Colonic mucosa (tissue), 4 donors: ENCODE data around the gene TSFM. TPM values are rescaled to one million over a fixed set of nuclear protein-coding genes. Genes with fewer than 3 reads are reported as not detected.

Experiments used
- DNase-seq: peaks from one replicate; pipeline ENCODE4 v3.0.0-alpha.2; 2020
- H3K27ac ChIP-seq: fragments of 200-600 bp; one replicate; pipeline ENCODE4 v1.8.0; 2021
- H3K27me3 ChIP-seq: fragments of 200-600 bp; one replicate; pipeline ENCODE4 v1.8.0; 2021
- H3K36me3 ChIP-seq: fragments of 200-600 bp; one replicate; pipeline ENCODE4 v1.8.0; 2021
- H3K4me1 ChIP-seq: fragments of 200-600 bp; one replicate; pipeline ENCODE4 v1.8.0; 2021; ENCODE audit warnings: mild to moderate bottlenecking
- H3K4me3 ChIP-seq: fragments of 200-600 bp; one replicate; pipeline ENCODE4 v1.8.0; 2021
- H3K9ac ChIP-seq, 2 donors: one replicate each; pipeline ENCODE4 v1.7.0; 2013; ENCODE audit warnings: control low read depth in 2 of 2, low read depth in 2 of 2, low read length in 2 of 2
- H3K9me3 ChIP-seq: fragments of 200-600 bp; one replicate; pipeline ENCODE4 v1.8.0; 2021
- CTCF ChIP-seq: fragments of 200-600 bp; IDR thresholded peaks from one replicate; pipeline ENCODE4 v1.8.0; 2022; ENCODE audit warnings: antibody characterized with exemption, mild to moderate bottlenecking
- intact Hi-C: fragments of 100-400 bp; cut with DNase I; formaldehyde crosslinking; loops from one replicate; pipeline ENCODE4 v1.14.1; 2022
- total RNA-seq, 2 donors: library from RNA; stranded (reverse); fragmentation: NEBNext Ultra II Directional in 1 of 2; extraction: Animal tissue kit (Norgen Biotek cat#: 25700) in 1 of 2; gene quantifications; one replicate each; pipeline ENCODE4 v1.2.1, GENCODE V29; 2021
- donor health status: healthy.
- donor health status: DM: no; HTN: no; CAD: no.
- donor health status: DM: no; HTN: no; CAD: no.

Gene TSFM
- total RNA-seq, 2 donors from 2014 or later, result 35.6 to 68.9 TPM

DNA sequence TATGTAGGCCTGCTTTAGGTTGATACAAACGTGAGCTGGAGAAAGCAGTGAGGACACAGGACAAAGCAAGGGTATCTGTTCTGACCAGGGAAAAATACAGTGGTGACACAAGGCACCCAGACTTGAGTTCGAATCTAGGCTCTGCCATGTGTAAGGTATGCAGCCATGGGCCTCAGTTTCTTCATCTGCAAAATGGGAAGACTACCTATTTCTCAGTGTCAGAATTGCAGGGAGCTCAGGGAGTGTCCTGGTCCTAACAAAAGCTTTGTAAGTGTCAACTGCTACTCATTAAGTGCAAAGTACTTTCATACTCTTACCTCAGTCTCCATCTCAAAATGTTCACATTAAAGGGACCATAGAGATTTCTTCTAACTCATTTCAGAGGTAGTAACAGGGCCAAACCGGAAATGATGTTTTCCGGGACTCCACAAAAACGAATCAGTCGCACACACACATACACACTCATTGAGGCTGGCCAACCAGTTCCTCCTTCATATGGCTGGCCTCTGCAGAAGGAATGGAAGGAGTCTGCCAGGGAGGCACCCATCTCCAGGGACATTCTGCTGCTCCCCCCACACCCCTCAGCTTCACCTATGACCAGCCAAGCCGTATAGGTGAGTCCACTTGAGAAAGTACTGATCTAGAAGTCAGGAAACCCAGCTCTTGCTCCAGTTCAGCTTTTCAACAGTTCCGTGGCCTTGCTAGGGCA lies 56.2 kb downstream of the TSFM start:
- Histone ChIP-seq H3K27me3 (no peaks in the 10 kb centered on the region), H3K9ac (peak overlapping the region in 1 of 2 donors; percentile 55), H3K4me3 (no peak overlapping the region), H3K36me3 (no peaks in the 10 kb centered on the region), H3K4me1 (peaks cover 91% of the 10 kb centered on the region), H3K9me3 (no peaks in the 10 kb centered on the region), H3K27ac (peak overlapping the region; percentile 66)
- no peak for TF ChIP-seq CTCF
- intact Hi-C loops, result no loop called here
- DNase-seq, result no peak

GRCh38 chr12:57839996-57840395 lies 57.4 kb downstream of the TSFM start:
- intact Hi-C loops, result no loop called here
- Histone ChIP-seq H3K4me3 (no peak overlapping the region), H3K27ac (peak overlapping the region; percentile 33), H3K9ac (peak overlapping the region in 1 of 2 donors; percentile 51), H3K27me3 (no peaks in the 10 kb centered on the region), H3K36me3 (no peaks in the 10 kb centered on the region), H3K9me3 (no peaks in the 10 kb centered on the region), H3K4me1 (peaks cover 81% of the 10 kb centered on the region)
- no peak for DNase-seq
- TF ChIP-seq CTCF, result no peak

GRCh38 chr12:57840726-57841125 lies 58.1 kb downstream of the TSFM start:
- TF ChIP-seq CTCF, result no peak
- H3K4me1 ChIP-seq, result peaks cover 74% of the 10 kb centered on the region
- H3K9me3 ChIP-seq, result no peaks in the 10 kb centered on the region
- H3K36me3 ChIP-seq, result no peaks in the 10 kb centered on the region
- H3K27me3 ChIP-seq, result no peaks in the 10 kb centered on the region
- peak overlapping the region; percentile 6 for H3K27ac ChIP-seq
- intact Hi-C loops, result no loop called here
- DNase-seq, result peak; percentile 53
- H3K4me3 ChIP-seq, result no peak overlapping the region
- peak overlapping the region in 1 of 2 donors; percentile 51 for H3K9ac ChIP-seq

GRCh38 chr12:57841445-57841844 lies 58.9 kb downstream of the TSFM start:
- Histone ChIP-seq H3K36me3 (no peaks in the 10 kb centered on the region), H3K4me1 (peaks cover 66% of the 10 kb centered on the region), H3K4me3 (no peak overlapping the region), H3K9ac (peak overlapping the region in 1 of 2 donors; percentile 8), H3K9me3 (no peaks in the 10 kb centered on the region), H3K27ac (no peak overlapping the region), H3K27me3 (no peaks in the 10 kb centered on the region)
- no peak for DNase-seq
- no peak for TF ChIP-seq CTCF
- intact Hi-C loops, result no loop called here

- intact Hi-C loops, result no loop called here
- H3K9ac ChIP-seq, result peak overlapping the region; percentile 30 to 52
- peak; percentile 42 for DNase-seq
Measured at GRCh38 chr12:57842342-57843294, 60.0 kb downstream of the TSFM start.

More at GRCh38 chr12:57842342-57843294, 60.0 kb downstream of the TSFM start:
- Histone ChIP-seq H3K4me1 (peaks cover 55% of the 10 kb centered on the region), H3K4me3 (no peak overlapping the region), H3K36me3 (no peaks in the 10 kb centered on the region), H3K27me3 (no peaks in the 10 kb centered on the region), H3K9me3 (no peaks in the 10 kb centered on the region), H3K27ac (peak overlapping the region; percentile 2)
- TF ChIP-seq CTCF, result no peak
